Fibroblast of skin of abdomen (primary cell): Measurements from ENCODE around the gene PCSK6.
"Not testable (repeated sequence)": the region's sequence is repeated elsewhere in the genome, so short reads cannot be mapped to it uniquely, and the experiment has no call there.

Source experiments
- DNase-seq: peaks from one replicate; pipeline ENCODE4 v3.0.0-alpha.2; 2013

PCSK6 gene

DNA sequence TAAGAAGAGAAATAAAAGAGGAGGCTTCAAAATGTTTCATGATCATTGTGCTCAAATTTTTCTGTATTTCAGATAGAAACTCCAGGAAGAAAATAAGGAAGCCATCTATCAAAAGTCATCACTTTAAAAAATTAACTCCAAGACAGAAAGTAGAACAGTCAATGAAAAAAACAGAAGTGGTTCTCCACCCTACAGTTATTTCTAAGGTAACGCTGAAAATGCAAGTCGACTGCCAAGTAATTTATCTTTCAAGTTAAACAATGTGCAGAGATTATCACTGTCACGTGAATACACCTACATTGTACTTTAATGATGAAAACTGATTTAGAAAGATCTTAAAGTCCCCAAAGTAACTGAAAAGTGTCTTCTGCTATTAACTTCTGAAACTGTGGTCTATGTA lies 115.9 kb downstream of the PCSK6 start:
- DNase-seq, result no peak

DNA sequence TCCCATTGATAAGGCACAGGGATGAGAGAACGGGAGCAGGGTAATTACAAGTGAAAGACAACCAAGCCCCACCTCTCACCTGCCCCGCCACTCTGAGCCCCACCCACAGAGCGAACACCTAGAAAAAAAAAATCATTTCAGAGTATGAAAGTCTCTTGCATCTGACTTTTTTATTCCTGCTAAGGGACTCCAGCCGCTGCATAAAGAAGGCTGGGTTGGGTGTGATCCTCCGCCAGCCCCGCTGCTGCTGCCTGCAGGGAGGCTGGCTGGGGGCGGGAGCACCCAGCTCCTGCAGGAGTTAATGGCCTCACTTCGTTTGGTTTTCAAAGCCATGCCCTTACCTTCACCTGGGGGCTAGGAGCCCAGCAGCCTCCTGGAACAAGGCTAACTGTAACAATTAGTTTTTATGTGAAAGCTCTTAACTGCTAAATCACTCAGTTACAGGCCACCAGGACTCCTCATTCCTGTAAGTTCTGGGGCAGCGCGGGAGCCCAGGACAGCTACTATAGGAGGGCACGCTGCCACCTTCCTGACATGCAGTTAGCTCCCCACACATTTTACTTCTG lies 116.5 kb downstream of the PCSK6 start:
- DNase-seq, result no peak

DNA sequence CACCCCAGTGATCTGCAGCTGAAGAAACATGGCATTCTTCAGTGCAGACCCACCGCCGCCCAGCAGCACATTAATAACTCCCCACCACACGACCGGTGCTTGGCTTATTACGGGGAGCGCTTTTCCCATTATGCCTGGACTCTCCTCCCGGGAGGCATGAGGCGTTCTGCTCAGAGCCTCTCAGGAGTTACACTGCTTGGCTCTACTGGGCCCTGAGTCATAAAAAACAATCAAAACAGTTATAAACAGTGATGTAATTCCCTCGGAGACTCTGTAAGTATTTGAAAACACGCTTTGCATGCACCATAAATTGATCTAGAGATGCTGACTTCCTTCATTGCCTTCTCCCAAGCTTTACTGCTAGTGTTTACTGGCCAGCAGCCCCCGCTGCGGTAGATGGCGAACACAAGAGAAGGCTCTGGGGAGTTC lies 117.3 kb downstream of the PCSK6 start:
- peak; percentile 7 for DNase-seq

DNA sequence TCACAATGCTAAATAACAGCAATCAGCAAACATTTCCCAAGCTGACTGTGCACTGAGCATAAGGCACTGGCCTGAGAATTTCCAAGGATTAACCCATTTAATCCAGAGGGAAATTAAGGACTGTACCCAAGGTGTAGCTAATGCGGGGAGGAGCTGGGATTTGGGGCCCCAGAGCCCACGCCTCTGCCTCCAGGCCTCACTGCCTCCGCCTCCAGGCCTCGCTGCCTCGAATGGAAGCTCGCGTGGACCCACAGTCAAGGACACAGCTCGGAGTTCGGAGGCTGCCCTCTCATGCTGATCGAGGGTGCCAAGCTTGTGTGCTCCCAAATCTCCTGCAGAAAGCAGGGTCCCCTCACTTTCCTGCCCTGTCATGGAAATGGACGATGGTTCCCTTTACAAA lies 118.0 kb downstream of the PCSK6 start:
- no peak for DNase-seq

DNA sequence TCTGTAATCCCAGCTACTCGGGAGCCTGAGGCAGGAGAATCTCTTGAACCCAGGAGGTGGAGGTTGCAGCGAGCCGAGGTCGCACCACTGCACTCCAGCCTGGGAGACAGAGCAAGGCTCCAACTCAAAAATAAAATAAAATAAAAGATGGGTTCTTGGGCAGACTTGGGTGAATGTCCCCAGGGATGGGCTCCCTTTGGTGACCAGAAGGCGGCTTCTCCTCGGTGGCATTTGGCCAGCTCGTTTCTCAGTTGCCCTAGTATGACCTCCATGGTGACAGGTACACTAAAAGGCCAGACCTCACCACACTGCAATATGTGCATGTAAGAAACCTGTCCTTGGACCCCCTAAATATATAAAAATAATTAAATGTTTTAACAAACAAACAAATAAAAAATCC lies 118.4 kb downstream of the PCSK6 start:
- DNase-seq, result no peak

DNA sequence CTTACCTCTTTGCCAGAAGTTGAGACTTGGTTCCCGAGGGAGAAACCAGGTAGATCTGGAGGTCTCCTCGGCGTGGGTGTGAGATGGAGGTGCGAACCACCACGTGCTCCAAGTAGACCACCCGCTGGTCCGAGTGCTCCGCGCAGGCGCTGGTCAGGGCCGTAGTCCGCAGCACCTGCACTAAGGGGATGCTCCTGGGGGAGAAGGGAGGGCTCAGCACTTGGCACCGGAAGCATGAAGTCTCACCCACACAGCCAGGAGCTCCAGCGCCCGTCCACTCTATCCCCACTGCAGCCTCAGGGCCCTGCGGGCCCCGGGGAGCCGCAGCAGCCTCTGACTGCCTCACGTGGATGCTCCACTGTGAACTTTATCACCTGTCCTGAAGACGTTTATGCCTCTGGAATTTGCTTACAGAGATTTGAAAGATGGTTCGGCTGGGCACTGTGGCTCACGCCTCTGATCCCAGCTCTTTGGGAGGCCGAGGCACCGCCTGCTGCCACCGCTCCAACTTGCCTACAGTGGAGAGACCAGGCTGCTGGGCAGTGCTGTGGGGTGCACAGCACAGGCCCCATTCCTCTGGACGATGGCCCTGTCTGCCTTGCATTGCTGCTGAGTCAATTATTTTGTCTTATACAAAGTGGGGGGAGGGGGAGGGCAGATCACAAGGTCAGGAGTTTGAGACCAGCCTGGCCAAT lies 119.0 kb downstream of the PCSK6 start:
- DNase-seq, result no peak

DNA sequence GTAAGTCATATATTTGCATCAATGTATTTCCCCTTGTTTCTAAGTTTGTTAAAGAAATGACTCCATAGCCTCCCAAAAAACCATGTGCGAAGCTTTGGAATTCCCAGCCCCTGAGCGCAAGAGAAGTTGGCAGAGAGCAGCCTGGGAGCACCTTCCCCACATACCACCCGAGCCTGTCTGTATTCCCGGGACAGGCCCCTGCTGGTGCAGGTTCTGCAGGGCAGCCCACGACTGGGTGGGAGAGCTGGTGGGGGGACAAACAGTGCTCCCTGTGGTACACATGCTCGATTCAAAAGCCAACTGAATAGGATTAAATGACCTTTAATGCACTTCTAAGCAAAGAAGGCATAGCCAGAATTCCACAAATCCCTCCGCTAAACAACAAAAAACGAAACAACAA lies 119.8 kb downstream of the PCSK6 start:
- no peak for DNase-seq

DNA sequence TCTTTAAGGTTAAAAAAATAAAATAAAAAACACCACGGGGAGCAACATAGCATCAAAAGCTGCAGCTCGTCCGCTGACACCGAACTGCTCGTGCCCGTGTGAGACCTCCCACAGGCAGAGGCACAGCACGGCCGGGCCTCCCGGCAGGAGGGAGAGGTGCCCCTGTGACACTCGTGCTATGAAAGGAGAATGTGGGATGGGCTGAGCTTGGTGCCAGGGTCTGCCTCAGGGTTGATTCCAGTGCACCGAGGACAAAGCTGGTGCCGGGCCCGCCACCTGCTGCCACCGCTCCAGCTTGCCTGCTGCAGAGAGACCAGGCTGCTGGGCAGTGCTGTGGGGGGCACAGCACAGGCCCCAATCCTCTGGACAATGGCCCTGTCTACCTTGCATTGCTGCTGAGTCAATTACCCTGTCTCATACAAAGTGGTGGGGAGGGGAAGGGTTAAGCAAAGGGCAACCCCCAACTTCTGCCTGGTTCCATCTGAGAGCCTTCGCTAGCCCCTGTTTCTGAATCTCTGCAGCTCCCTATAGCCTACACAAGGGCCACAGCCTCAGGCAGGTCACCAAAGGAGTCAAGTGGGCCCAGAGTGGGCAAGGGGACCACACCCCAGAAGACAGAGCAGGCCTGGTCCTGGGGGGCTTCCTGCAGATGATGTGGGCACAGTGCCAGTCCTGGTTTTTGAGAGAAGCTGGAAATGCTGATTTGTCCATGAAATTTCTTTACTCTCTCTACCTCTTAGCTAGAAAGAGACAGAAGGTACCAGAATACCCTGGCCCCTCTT lies 120.5 kb downstream of the PCSK6 start:
- no peak for DNase-seq

DNA sequence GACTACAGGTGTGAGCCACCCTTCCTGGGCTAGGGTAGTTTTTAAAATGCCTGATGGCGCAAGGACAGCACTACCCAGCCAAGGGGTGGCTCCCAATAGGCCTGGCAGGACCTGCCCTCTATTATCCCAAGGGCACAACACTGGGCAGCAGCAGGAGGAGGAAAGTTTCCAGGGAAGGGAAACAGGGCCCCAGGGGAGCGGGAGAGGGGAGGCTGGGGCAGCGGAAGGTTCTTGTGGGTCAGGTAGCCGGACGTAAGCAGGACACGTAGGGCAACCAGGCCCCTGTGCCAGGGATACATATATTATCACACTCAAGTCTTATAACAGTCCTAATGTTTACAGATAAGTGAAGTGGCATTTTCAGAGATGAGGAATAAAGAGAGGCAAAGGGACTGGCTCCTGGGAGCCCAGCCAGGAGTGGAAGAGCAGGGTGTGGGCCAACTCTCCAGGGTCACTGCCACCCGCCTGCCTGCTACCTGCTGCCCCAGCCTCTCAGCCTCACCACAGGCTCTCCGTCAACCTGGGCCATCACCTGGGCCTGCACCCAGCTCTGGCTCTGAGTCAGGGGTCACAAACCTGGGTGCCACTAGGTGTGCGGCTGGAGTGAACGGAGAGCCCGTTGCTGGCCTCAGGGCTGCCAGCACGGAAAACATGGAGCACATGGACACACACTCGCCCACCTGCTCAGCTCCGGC lies 121.3 kb downstream of the PCSK6 start:
- DNase-seq, result no peak

DNA sequence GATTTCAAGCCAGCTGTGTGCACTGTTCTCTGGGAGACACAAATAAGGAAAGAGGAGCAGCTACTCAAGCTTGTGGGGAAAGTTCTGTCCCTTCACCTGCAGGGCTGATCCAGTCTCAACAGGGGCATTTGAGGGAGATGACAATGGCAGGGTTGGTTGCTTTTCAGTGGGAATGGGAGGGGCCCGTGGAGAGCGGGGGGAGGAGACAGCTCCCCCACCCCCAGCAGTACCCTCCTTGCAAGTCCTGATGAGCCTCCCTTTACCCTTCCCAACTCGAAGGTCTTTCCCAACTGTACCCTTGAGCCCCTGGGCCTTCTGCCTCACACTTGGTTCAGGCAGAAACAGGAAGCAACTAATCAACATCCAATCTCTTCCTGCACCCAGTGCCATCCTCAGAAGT lies 122.7 kb downstream of the PCSK6 start:
- DNase-seq, result no peak

DNA sequence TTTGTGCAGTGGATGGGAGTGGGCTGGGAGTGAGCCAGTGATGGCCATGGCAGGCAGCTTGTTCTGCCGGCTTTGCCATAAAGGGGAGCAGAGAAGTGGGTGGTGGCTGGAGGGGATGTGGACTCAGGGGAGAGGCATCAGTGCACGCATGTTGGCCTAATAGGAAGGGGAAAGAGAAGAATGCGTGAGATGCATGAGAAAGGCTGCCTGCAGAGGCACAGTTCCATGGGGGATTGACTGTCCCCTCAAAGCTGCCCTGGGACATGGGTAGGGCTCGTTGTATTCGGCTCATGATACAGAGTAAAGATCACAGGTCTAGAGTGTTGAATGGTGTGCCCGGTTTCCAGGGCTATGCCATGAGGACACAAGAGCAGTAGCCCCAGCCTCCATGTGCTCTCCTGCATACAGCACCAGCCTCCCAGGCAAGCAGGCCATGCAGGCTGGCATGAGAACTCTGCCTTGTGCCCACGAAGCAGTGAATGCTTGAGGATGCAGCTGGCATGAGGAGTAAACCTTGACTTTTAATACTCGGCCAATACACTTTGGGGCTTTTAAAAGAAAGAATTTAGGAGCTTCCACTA lies 126.4 kb downstream of the PCSK6 start:
- no peak for DNase-seq

DNA sequence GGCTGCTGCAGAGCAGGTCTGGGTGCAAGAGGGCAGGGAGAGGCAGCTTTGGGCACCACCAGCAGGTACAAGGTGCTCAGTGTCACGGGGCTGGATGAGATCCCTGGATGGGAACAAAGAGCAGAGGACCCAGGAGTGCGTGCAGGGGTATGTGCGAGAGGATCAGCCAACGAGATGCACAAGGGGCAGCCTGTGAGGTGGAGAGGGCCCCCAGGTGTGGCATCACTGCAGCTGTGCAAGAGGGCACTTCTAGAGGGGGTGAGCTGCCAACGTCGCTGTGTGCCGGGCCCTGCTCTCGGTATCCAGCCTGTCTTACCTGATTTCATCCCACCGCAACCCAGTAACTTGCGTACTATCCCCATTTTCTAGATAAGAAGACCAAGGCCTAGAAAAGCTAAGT lies 127.1 kb downstream of the PCSK6 start:
- no peak for DNase-seq

DNA sequence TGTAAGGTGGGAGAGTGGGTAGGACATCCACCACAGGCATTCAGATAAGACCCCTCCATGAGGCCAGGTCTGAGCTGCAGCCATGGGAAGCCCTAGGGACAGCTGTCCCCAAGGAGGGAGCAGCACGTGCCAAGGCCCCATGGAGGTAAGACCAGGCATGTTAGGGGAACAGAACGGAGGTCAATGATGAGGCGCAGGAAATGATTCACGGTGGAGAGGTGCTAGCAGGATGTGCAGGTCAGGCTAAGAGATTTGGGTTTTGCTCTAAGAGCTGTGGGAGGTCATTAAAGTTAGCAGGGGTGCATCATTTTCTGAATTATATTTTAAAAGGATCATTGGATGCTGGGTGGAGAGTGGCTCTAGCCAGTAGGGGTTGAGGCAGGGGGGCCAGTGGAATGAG lies 128.1 kb downstream of the PCSK6 start:
- no peak for DNase-seq

DNA sequence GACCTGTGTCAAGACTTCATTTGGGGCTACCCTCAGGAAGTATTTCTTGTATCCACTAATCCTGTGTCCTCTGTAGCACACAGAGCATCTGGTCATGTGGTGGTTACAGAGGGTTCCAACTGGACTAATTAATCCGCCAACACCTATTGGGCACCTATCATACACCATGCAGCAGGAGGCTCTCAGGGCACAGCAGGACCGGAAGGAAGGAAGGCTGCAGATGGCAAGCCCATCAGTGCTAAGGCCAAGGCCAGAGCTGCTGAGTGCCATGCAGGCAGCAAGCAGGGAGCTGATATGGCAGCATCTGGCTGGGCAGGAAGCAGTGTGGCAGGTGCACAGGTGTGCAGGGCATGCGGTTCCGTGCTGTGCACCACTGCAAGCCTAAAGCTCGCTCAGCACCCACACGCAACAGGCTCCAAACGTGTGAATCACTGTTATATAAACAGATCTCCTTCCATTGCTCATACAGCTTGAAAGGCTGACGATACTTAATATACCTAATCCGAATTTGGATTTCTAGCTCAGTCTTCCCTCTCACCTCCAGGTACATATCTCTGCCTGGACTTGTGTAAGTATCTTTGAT lies 130.1 kb downstream of the PCSK6 start:
- DNase-seq, result no peak

DNA sequence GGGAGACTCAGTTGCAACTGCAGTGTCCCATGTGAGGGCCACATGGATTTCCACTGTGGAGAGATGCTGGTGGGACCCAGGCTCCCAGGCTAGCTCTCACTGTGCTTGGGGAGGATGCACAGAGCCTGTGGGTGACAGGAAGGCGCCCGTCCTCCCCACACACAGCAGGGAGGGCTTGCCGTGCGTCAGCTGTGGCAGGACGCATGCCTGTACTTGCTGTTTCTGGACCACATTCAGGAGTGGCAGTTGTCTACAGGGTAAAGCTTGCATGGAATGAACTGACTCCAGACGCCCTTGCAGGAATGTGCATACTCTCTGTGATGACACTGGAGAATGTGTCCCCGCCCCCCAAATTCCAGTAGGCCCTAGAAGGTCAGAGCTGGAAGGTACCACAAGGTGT lies 130.6 kb downstream of the PCSK6 start:
- peak; percentile 20 for DNase-seq

DNA sequence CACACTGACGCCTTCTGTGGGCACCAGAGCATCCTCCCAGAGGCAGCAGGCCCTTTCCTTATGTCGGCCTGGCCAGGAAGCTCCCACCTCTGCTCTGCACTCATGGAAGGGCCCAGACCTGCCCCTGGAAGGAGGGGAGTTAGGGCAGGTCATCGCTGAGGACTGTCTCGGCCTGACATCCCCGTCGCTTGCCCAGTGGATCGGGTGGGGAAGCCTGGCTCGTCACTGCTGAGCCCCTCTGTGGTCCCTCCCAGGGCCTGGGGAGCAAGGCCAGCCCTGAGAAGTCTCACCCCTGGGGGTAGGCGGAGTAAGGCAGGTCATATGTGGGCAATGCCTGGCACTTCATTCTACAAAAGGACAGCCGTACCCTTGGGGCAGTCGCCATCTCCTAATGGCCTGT lies 131.6 kb downstream of the PCSK6 start:
- DNase-seq, result no peak

DNA sequence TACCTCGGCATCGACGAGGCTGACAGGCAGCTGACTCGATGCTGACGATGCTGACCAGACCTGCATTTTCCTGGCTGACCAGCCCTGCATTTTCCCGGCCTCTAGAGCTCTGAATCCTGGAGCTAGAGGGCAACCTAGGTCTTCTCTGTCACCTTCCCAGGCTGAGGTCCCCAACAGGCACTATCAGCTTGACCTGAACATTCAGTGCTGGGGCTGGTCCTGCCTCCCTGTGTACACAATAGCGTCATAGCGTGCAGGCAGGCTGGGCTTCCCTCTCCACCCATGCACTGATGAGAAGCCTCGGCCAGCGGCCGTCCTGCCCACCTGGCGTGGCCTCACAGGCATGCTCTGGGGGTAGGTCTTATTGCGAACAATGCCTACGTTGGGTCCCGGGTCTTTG lies 132.2 kb downstream of the PCSK6 start:
- no peak for DNase-seq

DNA sequence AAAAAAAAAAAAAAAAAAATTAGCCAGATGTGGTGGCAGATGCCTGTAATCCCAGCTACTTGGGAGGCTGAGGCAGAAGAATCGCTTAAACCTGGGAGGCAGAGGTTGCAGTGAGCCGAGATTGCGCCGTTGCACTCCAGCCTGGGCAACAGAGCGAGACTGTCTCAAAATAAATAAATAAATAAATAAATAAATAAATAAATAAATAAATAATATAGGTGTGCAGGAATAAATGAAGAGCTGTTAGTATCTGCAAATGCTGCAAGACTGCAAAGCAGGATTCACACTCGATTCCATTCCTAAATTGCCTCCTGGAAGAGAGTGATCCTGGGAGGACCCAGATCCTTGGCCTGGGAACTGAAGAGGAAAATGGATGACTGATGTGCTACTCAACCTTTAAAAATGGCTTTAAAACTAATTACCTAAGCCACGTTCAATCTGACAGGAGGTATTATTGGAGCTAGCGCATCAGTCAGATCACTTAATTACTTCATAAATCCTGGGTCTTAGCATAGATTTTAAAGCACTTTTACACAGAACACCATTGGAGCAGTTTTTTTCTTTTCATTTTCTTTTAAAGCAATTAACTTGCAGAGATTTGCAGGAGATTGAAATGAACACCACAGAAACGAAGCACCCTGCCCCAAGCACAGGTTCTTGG lies 132.9 kb downstream of the PCSK6 start:
- DNase-seq, result not testable (repeated sequence)

DNA sequence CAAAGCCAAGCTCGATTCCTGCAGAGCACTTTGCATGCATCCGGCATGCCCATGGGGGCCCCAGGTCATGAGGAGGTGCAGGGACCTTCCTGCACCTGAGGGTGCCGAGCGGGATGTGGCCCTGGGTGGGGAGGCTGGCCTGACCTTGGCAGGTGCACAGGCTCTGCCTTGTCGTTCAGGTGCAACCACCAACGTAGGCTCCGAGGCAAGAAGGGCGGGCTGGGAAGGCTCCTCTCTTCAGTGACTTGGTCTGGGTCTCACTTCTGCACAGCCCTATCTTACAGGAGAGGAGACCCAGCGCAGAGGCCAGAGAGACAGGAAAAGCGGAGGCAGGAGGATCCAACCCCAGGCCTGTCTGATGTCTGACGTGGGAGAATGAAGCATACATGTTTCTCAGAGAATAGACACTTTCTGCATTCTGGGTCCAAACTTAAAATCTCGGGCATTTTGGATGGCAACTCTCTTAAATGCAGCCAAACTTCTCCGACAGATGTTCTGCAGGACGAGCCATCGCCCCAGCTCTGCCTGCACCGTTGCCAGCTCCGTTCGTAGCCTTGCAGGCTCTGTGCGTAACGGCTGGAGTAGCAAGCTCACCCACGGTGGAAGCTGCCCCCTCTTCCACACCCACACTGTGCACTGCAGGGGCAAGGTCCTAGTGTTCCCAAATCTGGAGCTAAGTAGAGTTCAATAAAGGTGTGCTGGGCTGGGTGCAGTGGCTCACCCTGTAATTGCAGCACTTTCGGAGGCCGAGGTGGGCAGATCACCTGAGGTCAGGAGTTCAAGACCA lies 133.6 kb downstream of the PCSK6 start:
- no peak for DNase-seq

DNA sequence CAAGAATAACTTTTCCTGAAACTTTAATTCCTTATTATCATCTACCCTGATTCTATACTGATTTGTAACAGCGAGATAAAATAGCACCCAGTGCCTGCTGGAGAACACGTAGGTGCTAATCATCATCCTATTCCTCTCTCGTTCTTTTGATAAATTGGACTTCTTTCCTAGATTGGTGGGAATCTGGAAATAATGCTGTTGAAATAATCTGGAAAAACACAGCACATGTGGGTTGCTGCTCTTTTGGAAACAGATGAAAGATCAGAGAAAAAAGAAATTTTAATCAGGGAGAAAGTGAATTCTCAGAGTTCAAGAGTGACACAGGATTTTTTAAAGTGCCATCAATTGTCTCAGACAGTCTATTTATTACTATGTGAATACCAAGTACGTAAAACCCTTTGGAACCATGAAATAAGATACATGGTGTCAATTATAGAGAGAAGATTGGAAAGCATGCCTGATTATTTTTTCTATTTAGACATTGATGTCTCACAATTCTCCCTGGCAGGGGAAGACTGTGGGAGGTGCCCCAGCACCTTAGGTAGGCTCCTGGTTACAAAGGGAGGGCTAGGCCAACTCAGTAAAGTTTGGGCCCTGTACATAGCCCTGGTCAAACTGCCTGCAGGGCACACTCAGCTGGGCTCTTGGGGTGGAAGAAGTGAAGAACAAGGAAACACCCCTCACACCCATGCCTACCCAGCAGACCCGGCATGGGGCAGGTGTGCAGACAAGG lies 134.4 kb downstream of the PCSK6 start:
- DNase-seq, result no peak

DNA sequence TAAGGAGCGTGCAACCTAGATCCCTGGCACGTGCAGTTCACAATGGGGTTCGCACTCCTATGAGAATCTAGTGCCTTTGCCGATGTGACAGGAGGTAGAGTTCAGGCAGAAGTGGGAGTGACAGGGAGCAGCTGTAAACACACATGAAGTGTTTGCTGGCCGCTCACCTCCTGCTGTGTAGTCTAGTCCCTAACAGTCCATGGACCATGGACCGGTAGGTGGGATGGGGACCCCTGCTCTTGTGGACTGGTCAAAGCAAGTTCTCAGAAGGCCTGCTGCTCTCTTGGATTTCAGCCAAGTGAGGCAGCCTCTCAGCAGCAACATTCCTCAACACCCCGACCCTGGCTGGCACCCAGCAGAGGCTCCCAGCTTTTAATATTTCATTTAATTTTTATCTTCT lies 136.3 kb downstream of the PCSK6 start:
- no peak for DNase-seq
